ENCODE data around the gene TMEM198.

Gene TMEM198

DNA sequence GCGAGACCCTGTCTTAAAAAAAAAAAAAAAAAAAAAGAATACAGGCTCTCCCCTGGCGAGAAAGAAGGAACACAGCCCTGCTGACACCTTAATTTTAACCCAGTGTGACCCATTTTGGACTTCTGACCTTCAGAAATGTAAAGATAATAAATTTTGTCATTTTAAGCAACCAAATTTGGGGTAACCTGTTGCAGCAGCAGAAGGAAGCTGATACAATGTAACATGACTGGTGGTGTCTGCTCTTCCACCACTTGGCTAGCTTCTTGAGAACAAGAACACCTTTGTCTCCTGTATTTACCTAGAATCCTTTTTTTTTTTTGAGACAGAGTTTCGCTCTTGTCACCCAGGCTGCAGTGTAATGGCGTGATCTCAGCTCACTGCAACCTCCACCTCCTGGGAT is 47.3 kb downstream of the TMEM198 start:
- no peak for DNase-seq

DNA sequence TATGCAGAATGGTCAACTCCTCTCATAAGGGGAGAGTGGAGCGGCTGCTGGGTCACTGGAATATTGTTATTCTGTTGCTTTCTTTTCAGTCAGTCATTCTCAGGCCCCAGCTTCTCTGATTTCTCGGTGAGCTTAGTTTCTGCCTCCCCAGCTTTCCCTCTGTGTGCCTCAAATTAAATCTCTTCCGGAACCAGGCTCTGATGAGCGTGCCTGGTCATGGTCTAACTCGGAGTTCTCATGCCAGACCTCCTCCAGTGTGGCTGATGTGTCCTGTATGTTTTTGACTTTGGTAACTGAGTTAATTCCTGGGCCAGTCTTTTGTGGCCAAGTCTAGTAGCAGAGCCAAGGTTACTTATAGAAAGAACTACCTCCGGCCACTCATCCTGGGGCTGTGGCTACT is 48.9 kb downstream of the TMEM198 start:
- DNase-seq, result no peak

DNA sequence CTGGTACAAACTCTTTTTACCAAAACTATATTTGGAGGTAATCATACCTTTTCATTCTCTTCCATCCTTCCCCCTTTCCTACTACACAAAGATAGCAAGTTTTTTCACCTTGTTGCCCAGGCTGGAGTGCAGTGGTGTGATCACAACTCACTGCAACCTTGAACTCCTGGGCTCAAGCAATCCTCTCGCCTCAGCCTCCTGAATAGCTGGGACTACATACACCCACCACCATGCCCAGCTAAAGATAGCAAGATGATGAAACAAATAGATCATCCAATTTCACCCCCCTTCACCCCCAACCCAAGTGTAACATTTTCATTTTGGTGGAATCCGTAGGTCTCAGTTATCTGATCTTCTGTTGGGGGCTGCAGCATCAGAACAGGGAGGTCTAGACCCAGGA is 49.3 kb downstream of the TMEM198 start:
- DNase-seq, result no peak

DNA sequence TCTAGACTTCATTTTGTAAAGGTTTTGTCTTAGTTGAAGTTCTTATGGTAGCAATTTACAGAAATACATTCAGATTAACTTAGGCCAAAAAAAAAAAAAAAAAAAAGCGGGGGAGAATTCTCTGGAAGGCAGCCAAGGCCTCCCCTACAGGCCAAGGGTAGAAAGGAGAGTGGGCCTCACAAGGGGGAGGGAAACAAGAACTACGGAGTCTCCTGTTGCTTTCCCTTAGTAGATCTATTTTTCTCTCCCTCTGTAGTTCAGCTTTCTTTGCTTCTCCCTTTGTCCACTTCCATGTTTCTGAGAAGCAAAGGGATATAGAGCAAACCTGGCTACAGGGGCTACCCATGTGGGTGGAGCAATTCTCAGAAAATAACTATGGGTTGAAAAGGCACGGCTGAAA is 51.4 kb downstream of the TMEM198 start:
- no peak for DNase-seq

DNA sequence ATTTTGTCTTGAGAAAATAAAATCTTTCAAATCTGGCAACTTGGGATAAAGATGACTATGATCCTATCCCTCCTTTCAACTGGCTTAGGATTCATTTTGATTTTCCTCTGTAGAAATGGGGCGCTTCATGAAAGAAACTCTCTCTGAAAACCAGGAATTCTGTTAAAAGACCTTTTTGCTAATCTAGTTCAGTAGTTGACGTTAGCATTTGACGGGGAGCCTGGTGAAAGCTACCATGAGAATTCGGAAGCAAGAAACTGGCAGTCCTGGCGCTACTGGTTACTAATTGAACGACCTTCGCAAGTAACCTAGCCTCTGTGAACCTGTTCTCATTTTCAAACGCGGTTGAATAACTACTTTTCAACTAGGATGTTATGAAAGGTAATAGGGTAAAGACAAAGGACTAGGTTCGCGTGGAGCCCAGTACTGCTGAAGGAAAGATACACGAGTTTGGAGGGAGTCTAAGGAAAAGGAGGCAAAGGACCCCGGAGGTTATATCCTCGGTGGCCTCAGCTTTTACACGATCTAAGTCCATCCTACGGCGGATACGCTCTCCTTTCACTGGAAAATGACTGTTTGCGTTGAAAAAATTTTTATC is 53.2 kb downstream of the TMEM198 start:
- DNase-seq, result no peak

DNA sequence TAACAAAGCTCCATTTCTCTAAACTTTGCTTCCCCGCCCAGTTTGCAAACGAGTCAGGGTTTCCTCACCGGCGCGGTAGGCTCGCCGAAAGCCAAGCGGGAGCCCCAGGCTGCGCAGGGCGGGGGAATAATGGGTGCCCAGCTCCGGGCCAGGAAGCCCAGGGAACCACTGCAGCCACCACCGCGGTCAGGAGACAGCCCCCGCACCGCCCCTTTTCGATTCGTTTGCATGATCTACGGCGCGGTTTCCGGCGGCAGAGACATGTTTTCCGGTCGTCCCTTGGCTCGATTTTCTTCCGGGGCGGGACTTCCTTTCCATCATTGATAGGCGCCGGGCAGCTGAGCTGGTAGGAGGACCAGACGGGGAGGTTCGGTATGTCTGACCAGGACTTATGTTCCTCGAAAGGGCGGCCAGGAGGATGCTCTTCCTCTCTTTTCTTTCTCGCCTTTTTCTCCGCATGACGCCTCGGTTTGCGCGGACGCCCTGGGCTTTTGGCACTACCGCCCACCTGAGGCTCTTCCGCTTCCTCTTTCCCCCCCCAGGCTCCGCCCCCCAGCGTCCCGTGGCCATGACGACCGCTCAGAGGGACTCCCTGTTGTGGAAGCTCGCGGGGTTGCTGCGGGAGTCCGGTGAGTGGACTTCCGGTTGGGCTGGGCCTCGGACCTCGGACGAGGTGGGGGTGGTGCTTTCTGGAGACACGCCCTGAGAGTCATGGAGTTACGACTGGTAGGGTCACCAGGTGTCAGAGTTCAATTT is 53.9 kb downstream of the TMEM198 start, which contains the start of gene STK11IP:
TSS of gene STK11IP (plus strand) at position 306 of the 756 bp plus-strand sequence. CDS start at position 569, 263 bp downstream.
- DNase-seq, result peak; percentile 92

DNA sequence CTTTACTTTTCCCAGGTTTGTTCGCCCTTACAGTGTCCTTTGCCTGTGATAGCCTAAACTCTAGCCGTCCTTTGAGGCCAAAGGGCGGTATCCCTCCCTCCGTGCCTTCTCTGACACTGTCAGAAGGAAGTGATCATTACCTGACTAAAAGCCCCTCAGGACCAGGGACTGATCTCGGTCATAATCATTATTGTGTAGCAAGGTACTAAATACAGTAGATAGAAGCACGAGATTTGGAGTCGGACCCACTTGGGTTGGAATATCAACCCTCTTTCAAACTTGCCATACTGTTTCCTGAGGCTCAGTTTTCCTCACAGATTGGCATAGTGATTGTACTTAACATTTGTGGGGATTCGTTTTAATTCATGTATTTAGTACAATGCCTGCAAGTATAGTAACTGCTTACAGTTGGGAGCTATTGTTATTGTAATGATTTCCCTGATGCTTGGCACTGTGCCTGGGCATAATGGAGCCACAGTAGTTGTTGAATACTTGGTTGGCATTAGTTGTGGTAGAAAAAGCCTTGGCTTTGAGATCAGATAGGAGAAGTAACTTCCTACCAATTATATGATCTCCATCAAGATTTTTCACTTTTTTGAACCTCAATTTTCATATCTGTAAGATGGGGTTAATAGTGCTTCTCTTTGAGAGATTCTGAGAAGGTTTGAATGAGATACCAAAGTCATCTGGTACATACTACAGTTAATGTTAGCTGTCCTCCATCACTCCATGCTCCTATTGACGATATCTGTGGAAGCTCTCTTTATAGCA is 54.7 kb downstream of the TMEM198 start:
- DNase-seq, result peak; percentile 1
